Cardiac fibroblast (primary cell): ENCODE data around the gene RHOH.

Source experiments
- DNase-seq, 2 donors: peaks; one replicate each; pipeline versions ENCODE4 v3.0.0 to v3.0.0-alpha.2; 2010; ENCODE audit warnings: low read depth in 2 of 2
- H3K4me3 ChIP-seq, 2 donors: replicated peaks in 1 of 2; 1 replicate in 1 of 2; 2 replicates in 1 of 2; pipeline ENCODE4 v1.5.1; 2011; ENCODE audit warnings: low read depth in 2 of 2, low read length in 2 of 2, mild to moderate bottlenecking in 2 of 2, moderate library complexity in 1 of 2
- TF ChIP-seq, protein P1 (sequence below): IDR thresholded peaks from one replicate; pipeline ENCODE4 v1.5.1; 2011; ENCODE audit warnings: low read depth, mild to moderate bottlenecking, low read length, inconsistent platforms

The RHOH gene

DNA sequence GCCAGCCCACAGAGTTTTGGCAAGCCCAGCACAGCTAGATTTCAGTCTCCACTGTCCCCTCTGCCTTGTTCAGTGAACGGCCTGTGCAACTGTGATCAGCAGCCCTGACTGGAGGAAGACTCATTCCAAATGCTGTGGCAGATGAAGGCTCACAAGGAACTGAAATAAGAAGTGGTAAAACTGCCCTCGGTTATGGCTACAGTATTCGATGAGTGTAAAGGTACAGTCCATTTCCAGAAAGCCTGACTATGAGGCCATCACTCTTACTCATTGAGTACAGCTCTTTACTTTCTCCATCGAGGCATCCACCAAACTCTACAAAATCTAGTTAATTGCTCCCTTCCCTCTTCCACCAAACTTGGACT is 69.1 kb downstream of the RHOH start:
- no peak for DNase-seq
- TF ChIP-seq, protein P1, sequence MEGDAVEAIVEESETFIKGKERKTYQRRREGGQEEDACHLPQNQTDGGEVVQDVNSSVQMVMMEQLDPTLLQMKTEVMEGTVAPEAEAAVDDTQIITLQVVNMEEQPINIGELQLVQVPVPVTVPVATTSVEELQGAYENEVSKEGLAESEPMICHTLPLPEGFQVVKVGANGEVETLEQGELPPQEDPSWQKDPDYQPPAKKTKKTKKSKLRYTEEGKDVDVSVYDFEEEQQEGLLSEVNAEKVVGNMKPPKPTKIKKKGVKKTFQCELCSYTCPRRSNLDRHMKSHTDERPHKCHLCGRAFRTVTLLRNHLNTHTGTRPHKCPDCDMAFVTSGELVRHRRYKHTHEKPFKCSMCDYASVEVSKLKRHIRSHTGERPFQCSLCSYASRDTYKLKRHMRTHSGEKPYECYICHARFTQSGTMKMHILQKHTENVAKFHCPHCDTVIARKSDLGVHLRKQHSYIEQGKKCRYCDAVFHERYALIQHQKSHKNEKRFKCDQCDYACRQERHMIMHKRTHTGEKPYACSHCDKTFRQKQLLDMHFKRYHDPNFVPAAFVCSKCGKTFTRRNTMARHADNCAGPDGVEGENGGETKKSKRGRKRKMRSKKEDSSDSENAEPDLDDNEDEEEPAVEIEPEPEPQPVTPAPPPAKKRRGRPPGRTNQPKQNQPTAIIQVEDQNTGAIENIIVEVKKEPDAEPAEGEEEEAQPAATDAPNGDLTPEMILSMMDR, result no peak
- no peak overlapping the region for H3K4me3 ChIP-seq

DNA sequence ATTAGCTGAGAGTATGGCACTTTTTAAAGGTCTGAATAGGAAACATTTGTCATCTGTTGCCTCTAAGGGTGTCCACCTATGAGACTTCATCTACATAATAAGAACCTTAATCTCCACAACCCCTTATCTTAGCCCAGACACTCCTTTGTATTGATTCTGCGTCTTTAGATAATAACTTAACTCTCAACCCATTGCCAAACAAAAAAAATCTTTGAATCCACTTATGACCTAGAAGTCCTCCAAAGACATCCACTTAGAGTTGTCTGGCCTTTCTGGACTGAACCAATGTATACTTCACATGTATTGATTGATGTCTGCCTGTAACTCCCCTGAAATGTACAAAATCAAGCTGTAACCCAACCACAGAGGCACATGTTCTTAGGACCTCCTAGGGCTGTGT is 72.3 kb downstream of the RHOH start:
- TF ChIP-seq, protein P1, result no peak
- no peak overlapping the region for H3K4me3 ChIP-seq
- DNase-seq, result no peak

DNA sequence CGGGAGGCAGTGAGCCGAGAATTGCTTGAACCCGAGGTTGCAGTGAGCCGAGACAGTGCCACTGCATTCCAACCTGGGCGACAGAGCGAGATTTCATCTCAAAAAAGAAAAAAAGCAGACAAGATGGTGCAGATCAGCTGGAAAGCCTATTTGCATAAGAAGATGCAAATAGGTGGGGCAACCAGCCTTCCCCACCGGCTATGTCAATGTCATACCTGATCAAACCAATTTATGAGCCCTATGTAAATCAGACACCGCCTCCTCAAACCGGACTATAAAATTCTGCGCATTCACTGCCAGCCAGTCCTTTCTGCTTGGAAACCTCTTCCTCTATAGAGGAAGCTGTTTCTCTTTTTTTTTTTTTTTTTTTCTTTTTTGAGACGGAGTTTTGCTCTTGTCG is 73.8 kb downstream of the RHOH start:
- no peak overlapping the region for H3K4me3 ChIP-seq
- TF ChIP-seq, protein P1, result no peak
- no peak for DNase-seq

DNA sequence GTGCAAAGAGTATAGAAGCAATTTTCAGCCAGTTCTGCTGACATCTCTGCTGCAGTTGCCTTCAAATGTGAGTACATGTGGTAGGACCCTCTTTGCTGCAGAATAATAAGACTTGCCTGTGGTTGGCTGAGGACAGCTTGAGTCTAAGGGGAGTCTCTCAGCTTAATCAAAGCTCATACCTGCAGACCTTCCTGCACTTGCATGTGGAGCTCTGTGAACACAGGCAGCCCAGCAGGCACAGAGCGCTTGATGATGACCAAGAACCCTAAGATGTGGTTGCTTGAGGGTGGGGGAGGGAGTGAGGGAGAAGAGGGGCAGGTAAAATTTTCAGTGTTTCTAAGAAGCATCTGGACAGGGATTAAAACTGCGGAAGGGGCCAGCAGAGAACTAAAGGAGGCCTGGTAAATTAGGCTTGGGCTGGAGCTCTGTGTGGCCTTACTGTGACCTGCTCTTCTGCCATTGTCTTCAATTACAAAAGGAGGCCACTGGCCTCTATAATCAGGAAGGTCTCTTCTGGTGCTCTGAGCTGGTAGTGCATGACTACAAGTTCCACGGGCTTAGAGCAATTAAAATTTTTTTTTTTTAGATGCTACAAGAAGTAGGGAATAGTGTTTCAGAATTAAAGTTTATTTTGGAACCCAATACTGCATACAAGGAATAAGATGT is 78.4 kb downstream of the RHOH start:
- DNase-seq, result no peak
- no peak overlapping the region for H3K4me3 ChIP-seq
- TF ChIP-seq, protein P1, result no peak

DNA sequence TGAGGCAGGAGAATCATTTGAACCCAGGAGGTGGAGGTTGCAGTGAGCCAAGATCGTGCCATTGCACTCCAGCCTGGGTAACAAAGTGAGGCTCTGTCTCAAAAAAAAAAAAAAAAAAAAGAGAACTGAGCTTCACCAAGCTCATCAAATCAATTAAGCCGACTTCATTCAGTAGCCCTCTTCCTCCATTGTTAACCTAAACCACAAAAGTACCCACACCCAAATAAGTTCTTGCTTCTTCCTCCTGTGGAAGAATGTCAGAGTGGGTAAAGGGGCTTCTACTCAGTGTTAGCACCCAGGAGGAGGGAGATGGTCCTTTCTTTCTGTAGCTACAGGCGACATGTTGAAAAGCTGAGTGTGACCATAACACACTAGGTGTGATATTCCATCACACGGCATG is 79.7 kb downstream of the RHOH start:
- no peak overlapping the region for H3K4me3 ChIP-seq
- DNase-seq, result no peak
- TF ChIP-seq, protein P1, result no peak

DNA sequence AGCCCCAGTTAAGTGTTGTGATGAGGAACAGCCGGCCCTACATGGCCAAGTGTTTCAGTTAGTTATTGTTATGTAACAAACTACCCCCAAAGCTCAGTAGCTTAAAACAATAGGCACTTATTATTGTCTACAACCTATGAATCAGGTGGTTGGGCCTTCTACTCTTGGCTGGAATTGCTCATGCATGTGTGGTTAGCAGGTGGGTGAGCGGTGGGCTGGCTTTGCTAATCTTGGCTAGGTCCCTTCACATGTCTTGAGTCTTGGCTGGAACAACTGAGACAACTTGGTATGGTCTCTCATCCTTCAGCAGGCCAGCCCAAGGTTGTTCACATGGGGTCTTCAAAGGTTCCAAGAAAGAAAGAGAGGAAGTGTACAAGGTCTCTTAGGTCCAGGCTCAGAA is 83.8 kb downstream of the RHOH start:
- H3K4me3 ChIP-seq, result no peak overlapping the region
- TF ChIP-seq, protein P1, result no peak
- DNase-seq, result no peak

DNA sequence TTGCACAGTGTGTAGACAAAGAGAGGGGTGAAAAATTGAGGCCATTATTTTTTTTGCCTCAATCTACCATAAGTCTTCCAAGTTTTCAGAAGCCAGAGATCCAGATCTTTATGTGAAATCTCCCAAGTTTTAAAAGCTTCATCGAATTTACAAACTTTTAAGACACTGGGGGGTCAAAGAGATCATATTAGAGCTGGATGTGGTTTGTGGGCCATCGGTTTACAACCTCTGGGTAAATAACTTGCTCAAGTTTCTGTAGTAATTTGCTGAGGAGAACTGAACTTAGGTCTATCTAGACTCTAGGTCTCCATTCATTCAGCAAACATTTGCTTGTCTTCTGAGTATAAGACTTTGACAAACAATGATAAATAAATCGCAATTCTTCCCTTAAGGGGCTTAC is 84.3 kb downstream of the RHOH start:
- TF ChIP-seq, protein P1, result no peak
- H3K4me3 ChIP-seq, result no peak overlapping the region
- no peak for DNase-seq
